Endothelial cell of umbilical vein (primary cell): ENCODE measurements around the gene SETMAR.

ENCODE experiments used
- EZH2 ChIP-seq: IDR thresholded peaks from 2 replicates; pipeline ENCODE4 v1.6.1; 2012; ENCODE audit warnings: borderline replicate concordance, low read depth, mild to moderate bottlenecking, moderate library complexity, low read length, inconsistent platforms; ENCODE audit not compliant: severe bottlenecking
- POLR2A ChIP-seq: IDR thresholded peaks from 2 replicates; pipeline ENCODE4 v1.6.1; 2012; ENCODE audit warnings: low read depth, mild to moderate bottlenecking, control low read depth, low read length
- TF ChIP-seq, protein P1 (sequence below), 2 donors: IDR thresholded peaks; 1 replicate in 1 of 2; 2 replicates in 1 of 2; pipeline ENCODE4 v1.5.1; 2011; ENCODE audit warnings: low read length in 2 of 2, mild to moderate bottlenecking in 2 of 2, moderate library complexity in 2 of 2, control low read depth in 1 of 2, inconsistent platforms in 1 of 2, low read depth in 1 of 2; ENCODE audit not compliant: insufficient read depth in 1 of 2; ENCODE audit errors: extremely low read depth in 1 of 2
- TF ChIP-seq, protein P2 (sequence below): IDR thresholded peaks from 2 replicates; pipeline ENCODE4 v1.6.1; 2011; ENCODE audit not compliant: insufficient read depth, insufficient read length

DNA sequence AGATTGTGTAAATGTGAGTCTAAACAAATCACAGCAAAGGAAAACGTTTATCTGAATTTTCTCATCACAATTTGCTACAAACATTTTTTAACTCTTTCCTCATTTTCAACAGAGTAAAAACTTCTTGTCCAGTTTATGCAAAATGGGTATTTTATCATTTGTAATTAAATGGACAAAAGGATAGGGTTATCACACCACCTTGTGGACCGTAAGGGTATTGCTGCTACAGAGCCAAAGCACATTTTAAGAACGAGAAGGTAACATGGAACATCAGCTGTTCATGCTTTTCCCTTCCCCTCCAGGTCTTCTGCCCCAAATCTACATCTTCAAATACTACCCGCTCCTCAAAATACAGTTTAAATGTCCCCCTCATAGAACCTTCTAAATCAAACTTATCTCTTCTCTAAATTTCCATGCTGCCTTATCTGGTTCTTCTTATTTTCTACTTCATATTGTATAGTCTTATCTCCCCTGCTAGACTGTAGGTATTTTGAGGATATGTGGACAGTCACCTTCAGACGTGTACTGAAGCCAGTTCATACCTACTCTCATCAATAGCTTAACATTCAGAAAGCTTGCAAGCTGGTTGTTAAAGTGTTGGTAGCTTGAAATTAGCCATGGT lies 12.8 kb upstream of the SETMAR start:
- no peak for TF ChIP-seq POLR2A
- TF ChIP-seq, protein P1, sequence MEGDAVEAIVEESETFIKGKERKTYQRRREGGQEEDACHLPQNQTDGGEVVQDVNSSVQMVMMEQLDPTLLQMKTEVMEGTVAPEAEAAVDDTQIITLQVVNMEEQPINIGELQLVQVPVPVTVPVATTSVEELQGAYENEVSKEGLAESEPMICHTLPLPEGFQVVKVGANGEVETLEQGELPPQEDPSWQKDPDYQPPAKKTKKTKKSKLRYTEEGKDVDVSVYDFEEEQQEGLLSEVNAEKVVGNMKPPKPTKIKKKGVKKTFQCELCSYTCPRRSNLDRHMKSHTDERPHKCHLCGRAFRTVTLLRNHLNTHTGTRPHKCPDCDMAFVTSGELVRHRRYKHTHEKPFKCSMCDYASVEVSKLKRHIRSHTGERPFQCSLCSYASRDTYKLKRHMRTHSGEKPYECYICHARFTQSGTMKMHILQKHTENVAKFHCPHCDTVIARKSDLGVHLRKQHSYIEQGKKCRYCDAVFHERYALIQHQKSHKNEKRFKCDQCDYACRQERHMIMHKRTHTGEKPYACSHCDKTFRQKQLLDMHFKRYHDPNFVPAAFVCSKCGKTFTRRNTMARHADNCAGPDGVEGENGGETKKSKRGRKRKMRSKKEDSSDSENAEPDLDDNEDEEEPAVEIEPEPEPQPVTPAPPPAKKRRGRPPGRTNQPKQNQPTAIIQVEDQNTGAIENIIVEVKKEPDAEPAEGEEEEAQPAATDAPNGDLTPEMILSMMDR (IDR thresholded peaks at IDR 0.05; ENCODE audit: extremely low read depth in 1 of 2, insufficient read depth in 1 of 2, low read depth in 1 of 2, low read length in 2 of 2), result peak; percentile 66 to 72
- TF ChIP-seq EZH2, result no peak
- TF ChIP-seq, protein P2, sequence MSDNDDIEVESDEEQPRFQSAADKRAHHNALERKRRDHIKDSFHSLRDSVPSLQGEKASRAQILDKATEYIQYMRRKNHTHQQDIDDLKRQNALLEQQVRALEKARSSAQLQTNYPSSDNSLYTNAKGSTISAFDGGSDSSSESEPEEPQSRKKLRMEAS, result no peak
